ENCODE data around the gene CCNY.

CCNY gene

GRCh38 chr10:35449944-35450343 is 113.6 kb downstream of the CCNY start:
- no peak for TF ChIP-seq REST (IDR thresholded peaks at IDR 0.05; ENCODE audit: insufficient read depth in 1 of 2, low read depth in 2 of 2, low read length in 2 of 2)
- TF ChIP-seq FOXP2 (optimal IDR thresholded peaks at IDR 0.05; ENCODE audit: borderline replicate concordance, extremely low read depth, extremely low read length, insufficient read depth) = no peak
- no peak for TF ChIP-seq SIN3A (IDR thresholded peaks at IDR 0.05; ENCODE audit: borderline replicate concordance, insufficient read depth, low read length)
- TF ChIP-seq POLR2AphosphoS5 (IDR thresholded peaks at IDR 0.05; ENCODE audit: low read depth, low read length) = no peak
- TF ChIP-seq TAF1 (IDR thresholded peaks at IDR 0.05; ENCODE audit: borderline replicate concordance, insufficient read depth, low read length) = no peak

GRCh38 chr10:35451151-35452016 is 115.1 kb downstream of the CCNY start:
- TF ChIP-seq FOXP2 (optimal IDR thresholded peaks at IDR 0.05; ENCODE audit: borderline replicate concordance, extremely low read depth, extremely low read length, insufficient read depth) = no peak
- no peak for TF ChIP-seq REST (IDR thresholded peaks at IDR 0.05; ENCODE audit: insufficient read depth in 1 of 2, low read depth in 2 of 2, low read length in 2 of 2)

GRCh38 chr10:35452171-35452570 is 115.9 kb downstream of the CCNY start:
- TF ChIP-seq FOXP2 (optimal IDR thresholded peaks at IDR 0.05; ENCODE audit: borderline replicate concordance, extremely low read depth, extremely low read length, insufficient read depth) (no peak), SIN3A (IDR thresholded peaks at IDR 0.05; ENCODE audit: borderline replicate concordance, insufficient read depth, low read length) (no peak), REST (IDR thresholded peaks at IDR 0.05; ENCODE audit: insufficient read depth in 1 of 2, low read depth in 2 of 2, low read length in 2 of 2) (no peak), POLR2AphosphoS5 (IDR thresholded peaks at IDR 0.05; ENCODE audit: low read depth, low read length) (no peak), TAF1 (IDR thresholded peaks at IDR 0.05; ENCODE audit: borderline replicate concordance, insufficient read depth, low read length) (no peak)

- no peak for TF ChIP-seq REST (IDR thresholded peaks at IDR 0.05; ENCODE audit: insufficient read depth in 1 of 2, low read depth in 2 of 2, low read length in 2 of 2)
- TF ChIP-seq TAF1 (IDR thresholded peaks at IDR 0.05; ENCODE audit: borderline replicate concordance, insufficient read depth, low read length) = no peak
- no peak for TF ChIP-seq SIN3A (IDR thresholded peaks at IDR 0.05; ENCODE audit: borderline replicate concordance, insufficient read depth, low read length)
- no peak for TF ChIP-seq FOXP2 (optimal IDR thresholded peaks at IDR 0.05; ENCODE audit: borderline replicate concordance, extremely low read depth, extremely low read length, insufficient read depth)
- TF ChIP-seq POLR2AphosphoS5 (IDR thresholded peaks at IDR 0.05; ENCODE audit: low read depth, low read length) = no peak
Measured at GRCh38 chr10:35452847-35453246, 116.5 kb downstream of the CCNY start.
